Measurements from ENCODE around the gene RNF207. TPM values are rescaled to one million over a fixed set of nuclear protein-coding genes. Genes with fewer than 3 reads are reported as not detected.

The RNF207 gene
- total RNA-seq, 1 donor from 2014 or later = 5.6 TPM

GRCh38 chr1:6252374-6252710 is 46.4 kb downstream of the RNF207 start:
- H3K36me3 Mint-ChIP-seq (ENCODE audit: unreplicated experiment) = no peaks in the 10 kb centered on the region
- no peak for DNase-seq
- H3K4me3 Mint-ChIP-seq (ENCODE audit: unreplicated experiment) = no peak overlapping the region
- TF ChIP-seq CTCF (IDR thresholded peaks at IDR 0.05; ENCODE audit: partially characterized antibody, unreplicated experiment) = no peak
- peaks cover 14% of the 10 kb centered on the region for H3K9me3 Mint-ChIP-seq (ENCODE audit: unreplicated experiment)
- H3K4me1 Mint-ChIP-seq (ENCODE audit: low read depth, unreplicated experiment) = peaks cover 8% of the 10 kb centered on the region
- H3K27me3 Mint-ChIP-seq (ENCODE audit: unreplicated experiment) = peaks cover 23% of the 10 kb centered on the region
- H3K27ac Mint-ChIP-seq (ENCODE audit: unreplicated experiment) = no peak overlapping the region

- H3K4me3 Mint-ChIP-seq (ENCODE audit: unreplicated experiment) = no peak overlapping the region
- no peak overlapping the region for H3K27ac Mint-ChIP-seq (ENCODE audit: unreplicated experiment)
- peaks cover 20% of the 10 kb centered on the region for H3K27me3 Mint-ChIP-seq (ENCODE audit: unreplicated experiment)
- no peak for TF ChIP-seq CTCF (IDR thresholded peaks at IDR 0.05; ENCODE audit: partially characterized antibody, unreplicated experiment)
- H3K9me3 Mint-ChIP-seq (ENCODE audit: unreplicated experiment) = peaks cover 11% of the 10 kb centered on the region
- H3K36me3 Mint-ChIP-seq (ENCODE audit: unreplicated experiment) = no peaks in the 10 kb centered on the region
- no peak for DNase-seq
- peaks cover 8% of the 10 kb centered on the region for H3K4me1 Mint-ChIP-seq (ENCODE audit: low read depth, unreplicated experiment)
Measured at GRCh38 chr1:6253380-6253779, 47.5 kb downstream of the RNF207 start.

GRCh38 chr1:6254691-6255090 is 48.8 kb downstream of the RNF207 start:
- no peaks in the 10 kb centered on the region for H3K36me3 Mint-ChIP-seq (ENCODE audit: unreplicated experiment)
- peaks cover 11% of the 10 kb centered on the region for H3K9me3 Mint-ChIP-seq (ENCODE audit: unreplicated experiment)
- TF ChIP-seq CTCF (IDR thresholded peaks at IDR 0.05; ENCODE audit: partially characterized antibody, unreplicated experiment) = no peak
- no peak for DNase-seq
- H3K27ac Mint-ChIP-seq (ENCODE audit: unreplicated experiment) = no peak overlapping the region
- H3K27me3 Mint-ChIP-seq (ENCODE audit: unreplicated experiment) = peaks cover 25% of the 10 kb centered on the region
- no peak overlapping the region for H3K4me3 Mint-ChIP-seq (ENCODE audit: unreplicated experiment)
- peaks cover 12% of the 10 kb centered on the region for H3K4me1 Mint-ChIP-seq (ENCODE audit: low read depth, unreplicated experiment)

GRCh38 chr1:6256645-6257044 is 50.7 kb downstream of the RNF207 start:
- Mint-ChIP-seq H3K9me3 (ENCODE audit: unreplicated experiment) (peaks cover 7% of the 10 kb centered on the region), H3K36me3 (ENCODE audit: unreplicated experiment) (no peaks in the 10 kb centered on the region), H3K4me3 (ENCODE audit: unreplicated experiment) (no peak overlapping the region), H3K27me3 (ENCODE audit: unreplicated experiment) (peaks cover 20% of the 10 kb centered on the region), H3K27ac (ENCODE audit: unreplicated experiment) (no peak overlapping the region), H3K4me1 (ENCODE audit: low read depth, unreplicated experiment) (peaks cover 8% of the 10 kb centered on the region)
- DNase-seq = no peak
- no peak for TF ChIP-seq CTCF (IDR thresholded peaks at IDR 0.05; ENCODE audit: partially characterized antibody, unreplicated experiment)

- Mint-ChIP-seq H3K4me3 (ENCODE audit: unreplicated experiment) (no peak overlapping the region), H3K9me3 (ENCODE audit: unreplicated experiment) (peaks cover 11% of the 10 kb centered on the region), H3K4me1 (ENCODE audit: low read depth, unreplicated experiment) (peaks cover 12% of the 10 kb centered on the region), H3K27me3 (ENCODE audit: unreplicated experiment) (peaks cover 18% of the 10 kb centered on the region), H3K36me3 (ENCODE audit: unreplicated experiment) (no peaks in the 10 kb centered on the region), H3K27ac (ENCODE audit: unreplicated experiment) (no peak overlapping the region)
- DNase-seq = no peak
- TF ChIP-seq CTCF (IDR thresholded peaks at IDR 0.05; ENCODE audit: partially characterized antibody, unreplicated experiment) = no peak
Measured at GRCh38 chr1:6257541-6258069, 51.7 kb downstream of the RNF207 start.

Measured in glutamatergic neuron (in vitro differentiated cells).